DND-41 (cell line): Measurements from ENCODE around the gene KDM5A.

Experiments
- ATAC-seq: fragments of 200-7000 bp; cut with Tn5 transposase; 3 replicates; pipeline ENCODE4 v1.9.1; 2021; ENCODE audit warnings: low read depth; ENCODE audit not compliant: insufficient read depth
- DNase-seq: peaks from one replicate; pipeline ENCODE4 v3.0.0-alpha.2; 2020
- H2AFZ ChIP-seq: 2 replicates; pipeline ENCODE4 v1.6.0; 2012; ENCODE audit warnings: low read depth, low read length
- H3K27ac ChIP-seq: 2 replicates; pipeline ENCODE4 v1.5.1; 2012; ENCODE audit warnings: low read length, inconsistent platforms
- H3K27me3 ChIP-seq: fragments of 200-600 bp; sonication (generic); 2 replicates; pipeline ENCODE4 v1.6.0; 2012; ENCODE audit warnings: low read length, mild to moderate bottlenecking, inconsistent platforms; ENCODE audit not compliant: insufficient read depth, poor library complexity
- H3K36me3 ChIP-seq: 2 replicates; pipeline ENCODE4 v1.5.1; 2012; ENCODE audit warnings: low read length, inconsistent platforms; ENCODE audit not compliant: insufficient read depth
- H3K4me1 ChIP-seq: 2 replicates; pipeline ENCODE4 v1.5.1; 2012; ENCODE audit warnings: mild to moderate bottlenecking, low read length; ENCODE audit not compliant: insufficient read depth
- H3K4me2 ChIP-seq: 2 replicates; pipeline ENCODE4 v1.6.0; 2012; ENCODE audit warnings: mild to moderate bottlenecking, moderate library complexity, low read length, inconsistent platforms; ENCODE audit not compliant: insufficient read depth
- H3K4me3 ChIP-seq, 2 experiments: fragments of 200-600 bp in 1 of 2; shearing (Covaris generic) in 1 of 2; 2 replicates each; pipeline ENCODE4 v1.5.1; 2012 to 2016; ENCODE audit warnings: inconsistent platforms in 2 of 2, low read length in 2 of 2, mild to moderate bottlenecking in 2 of 2, low read depth in 1 of 2, moderate library complexity in 1 of 2
- H3K79me2 ChIP-seq: 2 replicates; pipeline ENCODE4 v1.6.0; 2012; ENCODE audit warnings: low read length, inconsistent platforms; ENCODE audit not compliant: insufficient read depth
- H3K9ac ChIP-seq: 2 replicates; pipeline ENCODE4 v1.6.0; 2012; ENCODE audit warnings: low read depth, mild to moderate bottlenecking, inconsistent platforms, low read length, moderate library complexity
- H3K9me3 ChIP-seq: 2 replicates; pipeline ENCODE4 v1.5.1; 2012; ENCODE audit warnings: low read length, moderate library complexity, mild to moderate bottlenecking, inconsistent platforms; ENCODE audit not compliant: insufficient read depth, severe bottlenecking
- H4K20me1 ChIP-seq: 2 replicates; pipeline ENCODE4 v1.6.0; 2012; ENCODE audit warnings: low read length; ENCODE audit not compliant: insufficient read depth
- CTCF ChIP-seq: IDR thresholded peaks from 2 replicates; pipeline ENCODE4 v1.5.1; 2012; ENCODE audit warnings: borderline replicate concordance, low read length, moderate library complexity, mild to moderate bottlenecking; ENCODE audit not compliant: poor library complexity, severe bottlenecking; ENCODE audit errors: extremely low read depth
- EZH2 ChIP-seq: IDR thresholded peaks from 3 replicates; pipeline ENCODE4 v1.6.1; 2012; ENCODE audit warnings: borderline replicate concordance, low read depth, mild to moderate bottlenecking, moderate library complexity, low read length, inconsistent platforms; ENCODE audit not compliant: severe bottlenecking

KDM5A gene

DNA sequence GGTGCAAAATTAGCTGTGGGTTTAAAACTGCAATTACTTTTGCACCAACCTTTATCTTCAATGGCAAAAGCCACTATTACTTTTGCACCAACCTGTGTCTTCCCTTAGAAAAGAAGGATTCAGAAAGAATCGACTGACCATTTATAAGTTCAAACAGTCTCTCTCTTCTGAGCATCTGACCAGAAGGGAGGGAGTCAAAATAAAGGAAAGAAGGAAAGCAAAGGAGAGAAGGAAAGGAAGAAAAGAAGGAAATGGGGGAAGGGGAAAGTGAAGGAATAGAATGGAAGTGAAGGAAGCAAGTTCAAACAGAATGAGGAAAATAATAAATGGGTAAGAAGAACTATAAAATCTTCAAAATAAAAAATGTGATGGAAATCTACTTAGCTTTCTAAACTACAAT is 57.8 kb downstream of the KDM5A start:
- no peak overlapping the region for H3K27ac ChIP-seq
- H3K4me1 ChIP-seq = no peaks in the 10 kb centered on the region
- ATAC-seq (no peak), DNase-seq (no peak)
- peaks cover 3% of the 10 kb centered on the region; the same call in 1 of the 2 replicates for H4K20me1 ChIP-seq
- H3K27me3 ChIP-seq = no peaks in the 10 kb centered on the region
- no peak overlapping the region for H3K4me2 ChIP-seq
- H3K79me2 ChIP-seq = peaks cover 9% of the 10 kb centered on the region
- no peaks in the 10 kb centered on the region for H3K9me3 ChIP-seq
- peaks cover 84% of the 10 kb centered on the region for H3K36me3 ChIP-seq
- no peak overlapping the region for H2AFZ ChIP-seq
- no peak overlapping the region for H3K4me3 ChIP-seq
- H3K9ac ChIP-seq = no peak overlapping the region
- TF ChIP-seq EZH2 = no peak
- TF ChIP-seq CTCF = no peak

GRCh38 chr12:325906-326305 is 63.2 kb downstream of the KDM5A start:
- TF ChIP-seq CTCF (no peak), EZH2 (no peak)
- peaks cover 86% of the 10 kb centered on the region for H3K36me3 ChIP-seq
- ATAC-seq = no peak
- H3K4me2 ChIP-seq = no peak overlapping the region
- H4K20me1 ChIP-seq = 0 out of 2 replicates have a peak, but pooled peaks cover 3% of the 10 kb centered on the region
- peaks cover 8% of the 10 kb centered on the region; the same call in 1 of the 2 replicates for H3K79me2 ChIP-seq
- no peak for DNase-seq
- H2AFZ ChIP-seq = no peak overlapping the region
- H3K4me1 ChIP-seq = no peaks in the 10 kb centered on the region
- H3K9me3 ChIP-seq = no peaks in the 10 kb centered on the region
- no peak overlapping the region for H3K27ac ChIP-seq
- H3K4me3 ChIP-seq = no peak overlapping the region
- no peaks in the 10 kb centered on the region for H3K27me3 ChIP-seq
- H3K9ac ChIP-seq = no peak overlapping the region

DNA sequence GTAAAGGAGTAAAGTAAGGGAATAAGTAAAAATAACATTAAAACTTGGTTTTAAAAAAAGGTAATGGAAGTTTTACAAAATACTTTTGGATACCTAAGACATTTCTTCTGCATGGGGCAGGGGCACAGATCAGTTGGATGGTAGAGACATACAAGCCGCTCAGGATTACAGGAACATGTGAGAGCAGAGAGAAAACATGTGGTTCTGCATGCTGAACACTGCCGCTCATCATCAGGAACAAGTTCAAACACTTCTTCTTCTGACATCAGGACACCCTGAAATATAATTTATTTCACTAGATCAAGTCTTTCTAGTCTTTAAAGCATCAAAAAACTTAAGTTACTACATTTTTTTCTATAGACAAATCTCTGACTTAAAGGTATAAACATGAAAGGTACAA is 65.6 kb downstream of the KDM5A start:
- peaks cover 94% of the 10 kb centered on the region for H3K36me3 ChIP-seq
- ATAC-seq = no peak
- DNase-seq = no peak
- H3K9ac ChIP-seq = no peak overlapping the region
- no peaks in the 10 kb centered on the region for H3K4me1 ChIP-seq
- H3K4me2 ChIP-seq = no peak overlapping the region
- no peak overlapping the region for H3K27ac ChIP-seq
- no peak overlapping the region for H3K4me3 ChIP-seq
- TF ChIP-seq CTCF (no peak), EZH2 (no peak)
- 0 out of 2 replicates have a peak, but pooled peaks cover 3% of the 10 kb centered on the region for H4K20me1 ChIP-seq
- H3K9me3 ChIP-seq = no peaks in the 10 kb centered on the region
- H2AFZ ChIP-seq = no peak overlapping the region
- no peaks in the 10 kb centered on the region for H3K27me3 ChIP-seq
- peaks cover 5% of the 10 kb centered on the region; the same call in 1 of the 2 replicates for H3K79me2 ChIP-seq
